Measurements from ENCODE around the gene ZNF77.
A peak's percentile ranks its signal among the peaks of the same experiment; 100 is the strongest.

DNA sequence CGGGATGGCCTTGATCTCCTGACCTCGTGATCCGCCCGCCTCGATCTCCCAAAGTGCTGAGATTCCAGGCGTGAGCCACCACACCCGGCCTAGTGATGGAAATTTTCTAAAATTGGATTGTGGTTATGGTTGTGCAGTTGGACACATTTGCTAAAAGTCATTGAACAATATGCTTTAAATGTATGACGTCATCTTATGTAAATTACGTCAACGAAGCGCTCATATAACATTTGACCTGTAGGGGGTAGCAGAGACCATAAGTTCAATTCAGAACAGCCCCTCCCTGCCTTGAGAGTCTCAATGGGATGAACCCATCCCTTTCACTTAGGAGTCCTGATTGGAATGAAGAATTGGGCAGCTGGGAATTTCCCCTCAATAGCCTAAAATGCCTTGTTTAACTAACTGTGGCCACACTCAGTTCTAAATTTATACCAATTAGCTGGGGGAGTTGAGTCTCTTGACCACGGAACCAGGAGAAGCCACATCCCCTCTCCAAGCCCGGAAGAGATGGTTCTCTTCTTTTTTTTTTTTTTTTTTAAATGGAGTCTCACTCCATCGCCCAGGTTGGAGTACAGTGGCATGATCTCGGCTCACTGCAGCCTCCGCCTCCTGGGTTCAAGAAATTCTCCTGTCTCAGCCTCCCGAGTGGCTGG is 17.4 kb upstream of the ZNF77 start:
- TF ChIP-seq NFIC (IDR thresholded peaks at IDR 0.05; ENCODE audit: low read depth, low read length) (no peak), CTCF (IDR thresholded peaks at IDR 0.05 in 2 of 3, conservative IDR thresholded peaks at IDR 0.05 in 1 of 3; ENCODE audit: control insufficient read depth in 2 of 3, extremely low read depth in 1 of 3, insufficient read depth in 1 of 3, low read depth in 3 of 3, low read length in 3 of 3) (peak; percentile 63 to 94 (median 65); a peak in 5 of 6 replicates), GABPA (IDR thresholded peaks at IDR 0.05; ENCODE audit: low read depth) (no peak), POLR2A (IDR thresholded peaks at IDR 0.05; ENCODE audit: low read depth, low read length) (no peak), ZZZ3 (IDR thresholded peaks at IDR 0.05; ENCODE audit: control insufficient read depth, insufficient read length, low read depth) (no peak), HDGF (IDR thresholded peaks at IDR 0.05) (no peak), MYC (IDR thresholded peaks at IDR 0.05; ENCODE audit: insufficient read depth, insufficient read length, insufficient replicate concordance, low read length, severe bottlenecking) (no peak), SIN3A (IDR thresholded peaks at IDR 0.05; ENCODE audit: low read depth, low read length) (no peak), CREB1 (IDR thresholded peaks at IDR 0.05; ENCODE audit: low read depth) (peak; percentile 98), BCL11A (IDR thresholded peaks at IDR 0.05; ENCODE audit: low read depth, low read length) (no peak), TAF1 (IDR thresholded peaks at IDR 0.05; ENCODE audit: borderline replicate concordance, low read depth, low read length) (no peak), EP300 (IDR thresholded peaks at IDR 0.05; ENCODE audit: borderline replicate concordance in 1 of 2, control insufficient read depth in 1 of 2, low read depth in 2 of 2, low read length in 2 of 2) (no peak)
- TF ChIP-seq, protein P1, sequence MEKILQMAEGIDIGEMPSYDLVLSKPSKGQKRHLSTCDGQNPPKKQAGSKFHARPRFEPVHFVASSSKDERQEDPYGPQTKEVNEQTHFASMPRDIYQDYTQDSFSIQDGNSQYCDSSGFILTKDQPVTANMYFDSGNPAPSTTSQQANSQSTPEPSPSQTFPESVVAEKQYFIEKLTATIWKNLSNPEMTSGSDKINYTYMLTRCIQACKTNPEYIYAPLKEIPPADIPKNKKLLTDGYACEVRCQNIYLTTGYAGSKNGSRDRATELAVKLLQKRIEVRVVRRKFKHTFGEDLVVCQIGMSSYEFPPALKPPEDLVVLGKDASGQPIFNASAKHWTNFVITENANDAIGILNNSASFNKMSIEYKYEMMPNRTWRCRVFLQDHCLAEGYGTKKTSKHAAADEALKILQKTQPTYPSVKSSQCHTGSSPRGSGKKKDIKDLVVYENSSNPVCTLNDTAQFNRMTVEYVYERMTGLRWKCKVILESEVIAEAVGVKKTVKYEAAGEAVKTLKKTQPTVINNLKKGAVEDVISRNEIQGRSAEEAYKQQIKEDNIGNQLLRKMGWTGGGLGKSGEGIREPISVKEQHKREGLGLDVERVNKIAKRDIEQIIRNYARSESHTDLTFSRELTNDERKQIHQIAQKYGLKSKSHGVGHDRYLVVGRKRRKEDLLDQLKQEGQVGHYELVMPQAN (conservative IDR thresholded peaks at IDR 0.05), result no peak
- TF ChIP-seq, protein P2, sequence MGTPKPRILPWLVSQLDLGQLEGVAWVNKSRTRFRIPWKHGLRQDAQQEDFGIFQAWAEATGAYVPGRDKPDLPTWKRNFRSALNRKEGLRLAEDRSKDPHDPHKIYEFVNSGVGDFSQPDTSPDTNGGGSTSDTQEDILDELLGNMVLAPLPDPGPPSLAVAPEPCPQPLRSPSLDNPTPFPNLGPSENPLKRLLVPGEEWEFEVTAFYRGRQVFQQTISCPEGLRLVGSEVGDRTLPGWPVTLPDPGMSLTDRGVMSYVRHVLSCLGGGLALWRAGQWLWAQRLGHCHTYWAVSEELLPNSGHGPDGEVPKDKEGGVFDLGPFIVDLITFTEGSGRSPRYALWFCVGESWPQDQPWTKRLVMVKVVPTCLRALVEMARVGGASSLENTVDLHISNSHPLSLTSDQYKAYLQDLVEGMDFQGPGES (IDR thresholded peaks at IDR 0.05), result no peak

Measured in GM12878 (cell line).